Measurements from ENCODE around the gene SDR42E2.

DNA sequence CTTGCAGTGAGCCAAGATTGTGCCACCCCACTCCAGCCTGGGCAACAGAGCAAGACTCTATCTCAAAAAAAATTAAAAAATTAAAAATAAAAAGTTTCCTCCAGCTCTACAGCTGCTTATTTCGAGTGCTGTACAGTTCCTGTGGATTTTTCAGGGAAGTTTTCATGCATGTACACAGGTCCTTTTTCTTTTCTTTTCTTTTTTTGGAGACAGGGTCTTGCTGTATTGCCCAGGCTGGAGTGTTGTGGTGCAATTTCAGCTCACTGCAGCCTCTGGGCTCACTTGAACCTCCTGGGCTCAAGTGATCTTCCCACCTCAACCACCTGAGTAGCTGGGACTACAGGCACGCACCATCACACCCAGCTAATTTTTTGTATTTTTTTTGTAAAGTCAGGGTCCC lies 59.7 kb downstream of the SDR42E2 start:
- TF ChIP-seq POLR2A (IDR thresholded peaks at IDR 0.05; ENCODE audit: low read depth, low read length) = no peak
- TF ChIP-seq, protein P1, sequence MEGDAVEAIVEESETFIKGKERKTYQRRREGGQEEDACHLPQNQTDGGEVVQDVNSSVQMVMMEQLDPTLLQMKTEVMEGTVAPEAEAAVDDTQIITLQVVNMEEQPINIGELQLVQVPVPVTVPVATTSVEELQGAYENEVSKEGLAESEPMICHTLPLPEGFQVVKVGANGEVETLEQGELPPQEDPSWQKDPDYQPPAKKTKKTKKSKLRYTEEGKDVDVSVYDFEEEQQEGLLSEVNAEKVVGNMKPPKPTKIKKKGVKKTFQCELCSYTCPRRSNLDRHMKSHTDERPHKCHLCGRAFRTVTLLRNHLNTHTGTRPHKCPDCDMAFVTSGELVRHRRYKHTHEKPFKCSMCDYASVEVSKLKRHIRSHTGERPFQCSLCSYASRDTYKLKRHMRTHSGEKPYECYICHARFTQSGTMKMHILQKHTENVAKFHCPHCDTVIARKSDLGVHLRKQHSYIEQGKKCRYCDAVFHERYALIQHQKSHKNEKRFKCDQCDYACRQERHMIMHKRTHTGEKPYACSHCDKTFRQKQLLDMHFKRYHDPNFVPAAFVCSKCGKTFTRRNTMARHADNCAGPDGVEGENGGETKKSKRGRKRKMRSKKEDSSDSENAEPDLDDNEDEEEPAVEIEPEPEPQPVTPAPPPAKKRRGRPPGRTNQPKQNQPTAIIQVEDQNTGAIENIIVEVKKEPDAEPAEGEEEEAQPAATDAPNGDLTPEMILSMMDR (IDR thresholded peaks at IDR 0.05; ENCODE audit: extremely low read depth in 1 of 2, insufficient read depth in 1 of 2, low read depth in 1 of 2, low read length in 2 of 2) = no peak
- TF ChIP-seq EZH2 (IDR thresholded peaks at IDR 0.05; ENCODE audit: borderline replicate concordance, low read depth, low read length, severe bottlenecking) = no peak
- no peak for TF ChIP-seq MYC (IDR thresholded peaks at IDR 0.05; ENCODE audit: low read depth, low read length)
- no peak for TF ChIP-seq GATA2 (IDR thresholded peaks at IDR 0.05; ENCODE audit: insufficient read depth, insufficient read length, low read depth, low read length)
